Right atrium auricular region (tissue), 2 donors: ENCODE measurements around the gene ST6GAL1. TPM values are rescaled to one million over a fixed set of nuclear protein-coding genes. Genes with fewer than 3 reads are reported as not detected.
"Not testable (repeated sequence)": the region's sequence is repeated elsewhere in the genome, so short reads cannot be mapped to it uniquely, and the experiment has no call there.

Experiments used
- DNase-seq: peaks from one replicate; pipeline ENCODE4 v3.0.0-alpha.2; 2019; ENCODE audit warnings: low spot score
- H3K27ac ChIP-seq, 2 donors: fragments of 200-600 bp; sonication (generic); 1 replicate in 1 of 2; 2 replicates in 1 of 2; pipeline ENCODE4 v1.5.1; 2016 to 2019
- H3K27me3 ChIP-seq, 2 donors: fragments of 200-600 bp; sonication (generic); one replicate each; pipeline versions ENCODE4 v1.5.1 to v1.6.0; 2017 to 2019
- H3K36me3 ChIP-seq: fragments of 200-600 bp; sonication (generic); one replicate; pipeline ENCODE4 v1.5.1; 2016
- H3K4me1 ChIP-seq, 2 donors: fragments of 200-600 bp; sonication (generic); one replicate each; pipeline versions ENCODE4 v1.5.1 to v1.6.0; 2017 to 2019
- H3K4me3 ChIP-seq, 2 donors: fragments of 200-600 bp; sonication (generic); 1 replicate in 1 of 2; 2 replicates in 1 of 2; pipeline ENCODE4 v1.5.1; 2017 to 2019; ENCODE audit warnings: mild to moderate bottlenecking in 1 of 2, moderate library complexity in 1 of 2
- H3K9me3 ChIP-seq, 2 donors: fragments of 200-600 bp; sonication (generic); one replicate each; pipeline ENCODE4 v1.5.1; 2019
- CTCF ChIP-seq, 2 donors: fragments of 200-600 bp; sonication (generic); IDR thresholded peaks; one replicate each; pipeline ENCODE4 v1.5.1; 2019; ENCODE audit warnings: antibody characterized with exemption in 2 of 2
- total RNA-seq, 2 donors: library from RNA; depleted of rRNA; stranded (reverse); fragments of >200 nt; gene quantifications; one replicate each; pipeline ENCODE4 v1.1.0, GENCODE V29; 2016

The ST6GAL1 gene
- total RNA-seq, 2 donors from 2014 or later = 55.1 to 94.3 TPM

- Histone ChIP-seq H3K27ac (peak overlapping the region; percentile 43 to 51), H3K36me3 (no peaks in the 10 kb centered on the region), H3K4me1 (peaks cover 0 to 52% of the 10 kb centered on the region in 2 donors), H3K9me3 (no peaks in the 10 kb centered on the region), H3K4me3 (no peak overlapping the region), H3K27me3 (no peaks in the 10 kb centered on the region)
- DNase-seq = peak; percentile 73
- TF ChIP-seq CTCF (IDR thresholded peaks at IDR 0.05) = no peak
These were observed 87.3 kb downstream of the ST6GAL1 start for GRCh38 chr3:187017511-187018230.

- Histone ChIP-seq H3K4me1 (peaks cover 0 to 34% of the 10 kb centered on the region in 2 donors), H3K36me3 (no peaks in the 10 kb centered on the region), H3K27me3 (no peaks in the 10 kb centered on the region), H3K4me3 (no peak overlapping the region), H3K27ac (no peak overlapping the region), H3K9me3 (no peaks in the 10 kb centered on the region)
- peak; percentile 36 for DNase-seq
- peak in 1 of 2 donors; percentile 26 for TF ChIP-seq CTCF (IDR thresholded peaks at IDR 0.05)
These were observed 89.3 kb downstream of the ST6GAL1 start for GRCh38 chr3:187019542-187020072.

- Histone ChIP-seq H3K36me3 (no peaks in the 10 kb centered on the region), H3K27ac (no peak overlapping the region), H3K4me1 (peaks cover 0 to 34% of the 10 kb centered on the region in 2 donors), H3K27me3 (no peaks in the 10 kb centered on the region), H3K9me3 (no peaks in the 10 kb centered on the region), H3K4me3 (no peak overlapping the region)
- no peak for TF ChIP-seq CTCF (IDR thresholded peaks at IDR 0.05)
- DNase-seq = peak; percentile 7
These were observed 90.0 kb downstream of the ST6GAL1 start for GRCh38 chr3:187020376-187020775.

GRCh38 chr3:187021748-187022402 is 91.5 kb downstream of the ST6GAL1 start:
- Histone ChIP-seq H3K27me3 (no peaks in the 10 kb centered on the region), H3K9me3 (no peaks in the 10 kb centered on the region), H3K36me3 (no peaks in the 10 kb centered on the region), H3K4me1 (peaks cover 0 to 25% of the 10 kb centered on the region in 2 donors), H3K4me3 (no peak overlapping the region), H3K27ac (no peak overlapping the region)
- TF ChIP-seq CTCF (IDR thresholded peaks at IDR 0.05) = no peak
- peak; percentile 49 for DNase-seq

- Histone ChIP-seq H3K4me3 (no peak overlapping the region), H3K36me3 (no peaks in the 10 kb centered on the region), H3K27ac (no peak overlapping the region), H3K9me3 (no peaks in the 10 kb centered on the region), H3K27me3 (no peaks in the 10 kb centered on the region), H3K4me1 (peaks cover 0 to 20% of the 10 kb centered on the region in 2 donors)
- TF ChIP-seq CTCF (IDR thresholded peaks at IDR 0.05) = no peak
- DNase-seq = no peak
These were observed 92.2 kb downstream of the ST6GAL1 start for GRCh38 chr3:187022403-187023029.

- peaks cover 0 to 12% of the 10 kb centered on the region in 2 donors for H3K4me1 ChIP-seq
- not testable (repeated sequence) for H3K36me3 ChIP-seq, H3K27me3 ChIP-seq, H3K4me3 ChIP-seq, DNase-seq, H3K9me3 ChIP-seq, H3K27ac ChIP-seq
These were observed 93.0 kb downstream of the ST6GAL1 start for GRCh38 chr3:187023340-187023739.
